Activated CD8-positive, alpha-beta T cell treated with anti-CD3 and anti-CD28 coated beads, Interleukin-2, amount 10 ng/mL, durations not matched to agents 7 days and 5 days (primary cell): ENCODE results near the gene ZNHIT3. TPM values are rescaled to one million over a fixed set of nuclear protein-coding genes. Genes with fewer than 3 reads are reported as not detected.
A peak's percentile ranks its signal among the peaks of the same experiment; 100 is the strongest.

Experiments used
- ATAC-seq: fragments of 150-1000 bp; cut with Tn5 transposase; one replicate; pipeline ENCODE4 v1.10.0; 2021; ENCODE audit warnings: moderate library complexity
- CTCF ChIA-PET: fragments of 350-600 bp; sonication (Branson Sonifier 250); formaldehyde crosslinking; loops from one replicate; lab custom pipeline; 2021; ENCODE audit warnings: antibody characterized with exemption; lab: Charles Lee
- POLR2A ChIA-PET: fragments of 350-600 bp; sonication (Branson Sonifier 250); formaldehyde crosslinking; loops from one replicate; lab custom pipeline; 2021; ENCODE audit warnings: antibody characterized with exemption; lab: Charles Lee
- DNase-seq: peaks from one replicate; pipeline ENCODE4 v3.0.0-alpha.2; 2020
- H3K27ac Mint-ChIP-seq: one replicate; pipeline ENCODE4 v1.8.0; 2021; ENCODE audit warnings: mild to moderate bottlenecking, mixed read lengths
- H3K27me3 Mint-ChIP-seq: one replicate; pipeline ENCODE4 v1.8.0; 2021; ENCODE audit warnings: low read depth, mixed read lengths
- H3K36me3 Mint-ChIP-seq: one replicate; pipeline ENCODE4 v1.8.0; 2021; ENCODE audit warnings: low read depth, mixed read lengths
- H3K4me1 Mint-ChIP-seq: one replicate; pipeline ENCODE4 v1.8.0; 2021; ENCODE audit warnings: low read depth, mixed read lengths
- H3K4me3 Mint-ChIP-seq: one replicate; pipeline ENCODE4 v1.8.0; 2021; ENCODE audit warnings: mild to moderate bottlenecking, mixed read lengths
- H3K9me3 Mint-ChIP-seq: one replicate; pipeline ENCODE4 v1.8.0; 2022; ENCODE audit warnings: mixed read lengths; ENCODE audit not compliant: insufficient read depth
- total RNA-seq, 2 experiments: library from RNA; stranded (reverse); gene quantifications; one replicate each; pipeline ENCODE4 v1.2.3, GENCODE V29; 2021

Gene ZNHIT3
- total RNA-seq, 2 experiments from 2014 or later, result 32.2 to 33.7 TPM

- peaks cover 40% of the 10 kb centered on the region for H3K36me3 Mint-ChIP-seq
- H3K27me3 Mint-ChIP-seq, result no peaks in the 10 kb centered on the region
- CTCF ChIA-PET, result interaction anchor here (1.6 kb wide), 1 partner anchor 60 kb away, joined by 7 read pairs; no protein-coding TSS in a partner anchor
- H3K9me3 Mint-ChIP-seq, result no peaks in the 10 kb centered on the region
- no peak for ATAC-seq
- DNase-seq, result no peak
- H3K4me1 Mint-ChIP-seq, result peaks cover 21% of the 10 kb centered on the region
- POLR2A ChIA-PET, result interaction anchor here (4.7 kb wide), 1 partner anchor 8 kb away, joined by 84 read pairs; the partner anchor contains the start of genes MYO19 and PIGW
- H3K4me3 Mint-ChIP-seq, result no peak overlapping the region
- no peak overlapping the region for H3K27ac Mint-ChIP-seq
Observed at GRCh38 chr17:36542755-36543154, 56.3 kb downstream of the ZNHIT3 start.

- Mint-ChIP-seq H3K9me3 (no peaks in the 10 kb centered on the region), H3K27ac (peak overlapping the region; percentile 98), H3K36me3 (peaks cover 43% of the 10 kb centered on the region), H3K27me3 (no peaks in the 10 kb centered on the region), H3K4me1 (peaks cover 28% of the 10 kb centered on the region), H3K4me3 (peak overlapping the region; percentile 93)
- DNase-seq (peak; percentile 46), ATAC-seq (no peak)
- ChIA-PET POLR2A (interaction anchor here (0.6 to 4.7 kb wide), 4 partner anchors 9 to 701 kb away, joined by 3 to 84 read pairs (median 4); partner anchors contain the start of genes MYO19, PIGW and ZNHIT3), CTCF (interaction anchor here (1.6 to 3.9 kb wide), 2 partner anchors 9 to 59 kb away, joined by 7 to 35 read pairs; partner anchors contain the start of genes MYO19 and PIGW)
Observed at GRCh38 chr17:36544044-36544306, 57.5 kb downstream of the ZNHIT3 start.

GRCh38 chr17:36544307-36545076 is 58.0 kb downstream of the ZNHIT3 start, which contains the start of gene GGNBP2:
Gene GGNBP2 (plus strand): TSS chr17:36544919. CDS start chr17:36545725, 806 bp downstream.
- ChIA-PET CTCF (interaction anchor here (3.9 kb wide), 1 partner anchor 10 kb away, joined by 35 read pairs; the partner anchor contains the start of genes MYO19 and PIGW), POLR2A (interaction anchor here (0.6 to 4.7 kb wide), 6 partner anchors 9 to 1061 kb away, joined by 3 to 84 read pairs (median 4); partner anchors contain the start of genes MRM1, MYO19, PIGW and ZNHIT3)
- Mint-ChIP-seq H3K27ac (peak within 1 kb of the TSS; percentile 98), H3K27me3 (no peaks in the 10 kb centered on the region), H3K4me3 (peak within 1 kb of the TSS; percentile 93), H3K9me3 (no peaks in the 10 kb centered on the region), H3K36me3 (peaks cover 47% of the 10 kb centered on the region), H3K4me1 (peaks cover 31% of the 10 kb centered on the region)
- DNase-seq (peak; percentile 94), ATAC-seq (peak; percentile 69)

DNA sequence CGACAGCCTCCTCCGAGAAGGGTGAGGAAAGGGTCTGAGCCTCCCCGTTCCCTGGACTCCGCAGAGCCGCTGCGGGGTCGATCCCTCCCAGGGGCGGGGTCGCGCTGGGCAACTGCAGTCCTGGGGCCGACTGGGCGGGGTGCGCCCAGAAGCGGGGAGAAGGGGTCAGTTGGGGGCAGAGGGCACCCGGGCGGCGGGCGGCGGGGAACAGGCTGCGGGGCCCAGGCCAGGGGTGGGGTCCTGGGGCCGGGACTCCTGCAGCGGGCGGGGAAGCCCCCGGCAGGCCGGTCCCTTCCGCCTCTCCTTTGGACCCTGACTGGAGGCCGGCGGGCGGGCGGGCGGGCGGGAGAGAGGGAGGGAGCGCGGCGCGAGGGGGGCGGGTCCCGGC is 58.6 kb downstream of the ZNHIT3 start:
- ATAC-seq (peak; percentile 61), DNase-seq (no peak)
- Mint-ChIP-seq H3K27ac (peak overlapping the region; percentile 98), H3K27me3 (no peaks in the 10 kb centered on the region), H3K9me3 (no peaks in the 10 kb centered on the region), H3K4me1 (peaks cover 37% of the 10 kb centered on the region), H3K4me3 (peak overlapping the region; percentile 93), H3K36me3 (peaks cover 49% of the 10 kb centered on the region)
- ChIA-PET POLR2A (interaction anchor here (1.0 to 4.7 kb wide), 7 partner anchors 10 to 1061 kb away, joined by 3 to 84 read pairs (median 4); partner anchors contain the start of genes ACACA, MRM1, MYO19 and PIGW), CTCF (interaction anchor here (1.9 to 3.9 kb wide), 3 partner anchors 10 to 57 kb away, joined by 6 to 35 read pairs (median 12); partner anchors contain the start of genes MRM1, MYO19 and PIGW)

Other genes with a start within 250 kb of the ZNHIT3 start
- under 1 TPM; 0.31 to 0.58 TPM for gene TBC1D3I, start 222.1 kb upstream of the ZNHIT3 start, total RNA-seq
- not detected for gene TBC1D3G, start 162.8 kb upstream of the ZNHIT3 start, total RNA-seq
- not detected for gene TBC1D3H, start 98.2 kb upstream of the ZNHIT3 start, total RNA-seq
- 100 to 1,000 TPM; 136 to 142 TPM for gene MYO19, start 48.2 kb downstream of the ZNHIT3 start, total RNA-seq
- 10 to 100 TPM in 1 of 2 experiments, 1 to 10 TPM in 1; 8.0 to 11.7 TPM for gene PIGW, start 48.3 kb downstream of the ZNHIT3 start, total RNA-seq
- gene GGNBP2, start 58.2 kb downstream of the ZNHIT3 start, total RNA-seq, result 100 to 1,000 TPM; 112 to 122 TPM
- 1 to 10 TPM; 4.7 to 5.0 TPM for gene DHRS11, start 105.2 kb downstream of the ZNHIT3 start, total RNA-seq
- gene MRM1, start 114.9 kb downstream of the ZNHIT3 start, total RNA-seq, result 10 to 100 TPM; 10.7 to 13.1 TPM